AG09319 (cell line): ENCODE data around the gene SCUBE1.

Experiments
- DNase-seq: peaks from one replicate; pipeline ENCODE4 v3.0.0-alpha.2; 2010; ENCODE audit warnings: low read depth; ENCODE audit errors: extremely low read depth
- CTCF ChIP-seq: IDR thresholded peaks from 2 replicates; pipeline ENCODE4 v1.5.1; 2011; ENCODE audit warnings: low read depth, mild to moderate bottlenecking, inconsistent platforms, low read length, moderate library complexity

SCUBE1 gene

GRCh38 chr22:43277987-43278601 lies 65.1 kb downstream of the SCUBE1 start:
- DNase-seq, result no peak
- TF ChIP-seq CTCF, result no peak

- no peak for DNase-seq
- no peak for TF ChIP-seq CTCF
These were observed 66.1 kb downstream of the SCUBE1 start for GRCh38 chr22:43277091-43277490.

- DNase-seq, result no peak
These were observed 66.9 kb downstream of the SCUBE1 start for GRCh38 chr22:43276321-43276720.

GRCh38 chr22:43275545-43276317 lies 67.4 kb downstream of the SCUBE1 start:
- DNase-seq, result no peak
- no peak for TF ChIP-seq CTCF

More at GRCh38 chr22:43276321-43276720, 66.9 kb downstream of the SCUBE1 start:
- no peak for TF ChIP-seq CTCF

GRCh38 chr22:43274595-43275240 lies 68.5 kb downstream of the SCUBE1 start:
- TF ChIP-seq CTCF, result no peak
- no peak for DNase-seq

- peak; percentile 78 for TF ChIP-seq CTCF
- DNase-seq, result no peak
These were observed 69.2 kb downstream of the SCUBE1 start for GRCh38 chr22:43273902-43274484.
